ENCODE data around the gene H2BK1. TPM values are rescaled to one million over a fixed set of nuclear protein-coding genes. Genes with fewer than 3 reads are reported as not detected.

The H2BK1 gene
- total RNA-seq, 1 experiment from 2014 or later: not detected

- Histone ChIP-seq H3K36me3 (ENCODE audit: low read depth) (no peaks in the 10 kb centered on the region), H3K9me2 (ENCODE audit: insufficient read depth) (no peaks in the 10 kb centered on the region), H3K4me3 (no peak overlapping the region), H3F3A (ENCODE audit: insufficient read depth, low read depth) (no peaks in the 10 kb centered on the region), H2AFZ (no peak overlapping the region), H3K27ac (no peak overlapping the region), H3K4me1 (replicated peaks; ENCODE audit: insufficient read depth) (no peaks in the 10 kb centered on the region), H3K79me2 (ENCODE audit: low read depth) (no peaks in the 10 kb centered on the region), H3K9me3 (ENCODE audit: insufficient read depth, low read depth) (no peaks in the 10 kb centered on the region), H3K4me2 (no peak overlapping the region), H3K27me3 (ENCODE audit: insufficient read depth, low read depth) (peaks cover 100% of the 10 kb centered on the region), H4K20me1 (ENCODE audit: insufficient read depth) (no peaks in the 10 kb centered on the region)
- BruUV-seq (replicated peaks): no TSS peak
- ChIA-PET POLR2A (ENCODE audit: unreplicated experiment) (no interaction called here), CTCF (no interaction called here)
- TF ChIP-seq EZH2 (IDR thresholded peaks at IDR 0.05; ENCODE audit: low read depth) (no peak), CTCF (conservative IDR thresholded peaks at IDR 0.05) (no peak)
- DNase-seq: no peak
- intact Hi-C loops (cut with micrococcal nuclease; ENCODE audit: unreplicated experiment): no loop called here
Observed at GRCh38 chr7:151191544-151191943, 18.7 kb downstream of the H2BK1 start.

GRCh38 chr7:151189038-151189437, 21.2 kb downstream of the H2BK1 start:
- no peaks in the 10 kb centered on the region for H3K36me3 ChIP-seq (ENCODE audit: low read depth)
- BruUV-seq (replicated peaks): no TSS peak
- no peaks in the 10 kb centered on the region for H3K9me2 ChIP-seq (ENCODE audit: insufficient read depth)
- ChIA-PET POLR2A (ENCODE audit: unreplicated experiment) (no interaction called here), CTCF (no interaction called here)
- H4K20me1 ChIP-seq (ENCODE audit: insufficient read depth): no peaks in the 10 kb centered on the region
- H3K79me2 ChIP-seq (ENCODE audit: low read depth): no peaks in the 10 kb centered on the region
- no peaks in the 10 kb centered on the region for H3F3A ChIP-seq (ENCODE audit: insufficient read depth, low read depth)
- H3K4me2 ChIP-seq: no peak overlapping the region
- no peaks in the 10 kb centered on the region for H3K9me3 ChIP-seq (ENCODE audit: insufficient read depth, low read depth)
- DNase-seq: no peak
- no peak overlapping the region for H3K27ac ChIP-seq
- intact Hi-C loops (cut with micrococcal nuclease; ENCODE audit: unreplicated experiment): no loop called here
- no peak for TF ChIP-seq CTCF (conservative IDR thresholded peaks at IDR 0.05)
- no peak for TF ChIP-seq EZH2 (IDR thresholded peaks at IDR 0.05; ENCODE audit: low read depth)
- H3K4me1 ChIP-seq (replicated peaks; ENCODE audit: insufficient read depth): no peaks in the 10 kb centered on the region
- H2AFZ ChIP-seq: no peak overlapping the region
- no peak overlapping the region for H3K4me3 ChIP-seq
- peaks cover 97% of the 10 kb centered on the region for H3K27me3 ChIP-seq (ENCODE audit: insufficient read depth, low read depth)

GRCh38 chr7:151188252-151188542, 22.1 kb downstream of the H2BK1 start:
- intact Hi-C loops (cut with micrococcal nuclease; ENCODE audit: unreplicated experiment): no loop called here
- ChIA-PET POLR2A (ENCODE audit: unreplicated experiment) (no interaction called here), CTCF (no interaction called here)
- Histone ChIP-seq H4K20me1 (ENCODE audit: insufficient read depth) (no peaks in the 10 kb centered on the region), H3K36me3 (ENCODE audit: low read depth) (no peaks in the 10 kb centered on the region), H3K27ac (no peak overlapping the region), H3K4me1 (replicated peaks; ENCODE audit: insufficient read depth) (no peaks in the 10 kb centered on the region), H3K9me2 (ENCODE audit: insufficient read depth) (no peaks in the 10 kb centered on the region), H3K79me2 (ENCODE audit: low read depth) (no peaks in the 10 kb centered on the region), H3F3A (ENCODE audit: insufficient read depth, low read depth) (no peaks in the 10 kb centered on the region), H3K9me3 (ENCODE audit: insufficient read depth, low read depth) (no peaks in the 10 kb centered on the region), H3K4me2 (no peak overlapping the region), H3K27me3 (ENCODE audit: insufficient read depth, low read depth) (peaks cover 97% of the 10 kb centered on the region), H2AFZ (no peak overlapping the region), H3K4me3 (no peak overlapping the region)
- DNase-seq: no peak
- TF ChIP-seq CTCF (conservative IDR thresholded peaks at IDR 0.05) (no peak), EZH2 (IDR thresholded peaks at IDR 0.05; ENCODE audit: low read depth) (no peak)
- BruUV-seq (replicated peaks): no TSS peak
